Upper lobe of right lung (tissue), 1 donor: Measurements from ENCODE around the gene CCNL2. TPM values are rescaled to one million over a fixed set of nuclear protein-coding genes. Genes with fewer than 3 reads are reported as not detected.
"Not testable (repeated sequence)": the region's sequence is repeated elsewhere in the genome, so short reads cannot be mapped to it uniquely, and the experiment has no call there.

Source experiments
- ATAC-seq: fragments of 200-7000 bp; cut with Tn5 transposase; one replicate; pipeline ENCODE4 v1.9.1; 2020; ENCODE audit warnings: mild to moderate bottlenecking, moderate library complexity
- DNase-seq: peaks from one replicate; pipeline ENCODE4 v3.0.0-alpha.2; 2020
- H3K27ac ChIP-seq: fragments of 200-600 bp; one replicate; pipeline ENCODE4 v1.8.0; 2022
- H3K27me3 ChIP-seq: fragments of 200-600 bp; one replicate; pipeline ENCODE4 v1.8.0; 2022; ENCODE audit warnings: mild to moderate bottlenecking
- H3K36me3 ChIP-seq: fragments of 200-600 bp; one replicate; pipeline ENCODE4 v1.8.0; 2022
- H3K4me1 ChIP-seq: fragments of 200-600 bp; one replicate; pipeline ENCODE4 v1.8.0; 2022
- H3K4me3 ChIP-seq: fragments of 200-600 bp; one replicate; pipeline ENCODE4 v1.8.0; 2022; ENCODE audit warnings: mild to moderate bottlenecking
- H3K9me3 ChIP-seq: fragments of 200-600 bp; one replicate; pipeline ENCODE4 v1.8.0; 2022
- CTCF ChIP-seq: fragments of 200-600 bp; IDR thresholded peaks from one replicate; pipeline ENCODE4 v1.8.0; 2022; ENCODE audit warnings: antibody characterized with exemption
- intact Hi-C: fragments of 100-400 bp; cut with DNase I; formaldehyde crosslinking; loops from one replicate; pipeline ENCODE4 v1.11.0; 2022
- total RNA-seq: library from RNA; stranded (reverse); fragmentation: NEBNext Ultra II Directional; extraction: Animal tissue kit (Norgen Biotek cat#: 25700); gene quantifications from one replicate; pipeline ENCODE4 v1.2.1, GENCODE V29; 2021
- donor health status: DM: no; HTN: yes; CAD: no; lungs with severe emphysema.

CCNL2 gene
- total RNA-seq, 1 donor from 2014 or later: 165 TPM

GRCh38 chr1:1411626-1412025 is 12.5 kb upstream of the CCNL2 start:
- no peaks in the 10 kb centered on the region for H3K9me3 ChIP-seq
- intact Hi-C loops: no loop called here
- no peak for TF ChIP-seq CTCF
- H3K27ac ChIP-seq: no peak overlapping the region
- no peaks in the 10 kb centered on the region for H3K36me3 ChIP-seq
- ATAC-seq (no peak), DNase-seq (no peak)
- H3K27me3 ChIP-seq: no peaks in the 10 kb centered on the region
- no peak overlapping the region for H3K4me3 ChIP-seq
- H3K4me1 ChIP-seq: peaks cover 12% of the 10 kb centered on the region

- intact Hi-C loops, ATAC-seq, H3K36me3 ChIP-seq, H3K4me3 ChIP-seq, H3K27me3 ChIP-seq, DNase-seq, H3K9me3 ChIP-seq: not testable (repeated sequence)
- H3K27ac ChIP-seq: peak overlapping the region; percentile 17
- peaks cover 21% of the 10 kb centered on the region for H3K4me1 ChIP-seq
Measured at GRCh38 chr1:1410238-1410637, 11.1 kb upstream of the CCNL2 start.

GRCh38 chr1:1407636-1408318 is 8.6 kb upstream of the CCNL2 start:
- TF ChIP-seq CTCF: no peak
- peak overlapping the region; percentile 90 for H3K27ac ChIP-seq
- H3K9me3 ChIP-seq: no peaks in the 10 kb centered on the region
- peaks cover 21% of the 10 kb centered on the region for H3K4me1 ChIP-seq
- no peaks in the 10 kb centered on the region for H3K27me3 ChIP-seq
- peak overlapping the region; percentile 99 for H3K4me3 ChIP-seq
- peaks cover 29% of the 10 kb centered on the region for H3K36me3 ChIP-seq
- peak; percentile 4 for ATAC-seq
- intact Hi-C loops: no loop called here
- DNase-seq: no peak

- ATAC-seq (peak; percentile 99), DNase-seq (peak; percentile 97)
- no peaks in the 10 kb centered on the region for H3K27me3 ChIP-seq
- H3K4me1 ChIP-seq: peaks cover 21% of the 10 kb centered on the region
- TF ChIP-seq CTCF: no peak
- H3K9me3 ChIP-seq: no peaks in the 10 kb centered on the region
- H3K36me3 ChIP-seq: peaks cover 37% of the 10 kb centered on the region
- intact Hi-C loops: no loop called here
- H3K27ac ChIP-seq: peak within 1 kb of the TSS; percentile 90
- H3K4me3 ChIP-seq: peak within 1 kb of the TSS; percentile 99
Measured at GRCh38 chr1:1406821-1407635, 7.9 kb upstream of the CCNL2 start, which contains the start of gene MRPL20. Gene MRPL20 (minus strand): TSS chr1:1407293. CDS start chr1:1407217, 76 bp downstream.

- TF ChIP-seq CTCF: no peak
- Histone ChIP-seq H3K4me3 (peak overlapping the region; percentile 99), H3K36me3 (peaks cover 43% of the 10 kb centered on the region), H3K9me3 (no peaks in the 10 kb centered on the region), H3K27me3 (no peaks in the 10 kb centered on the region), H3K4me1 (peaks cover 21% of the 10 kb centered on the region), H3K27ac (peak overlapping the region; percentile 90)
- ATAC-seq (no peak), DNase-seq (no peak)
- intact Hi-C loops: no loop called here
Measured at GRCh38 chr1:1406101-1406820, 7.1 kb upstream of the CCNL2 start.
